GM10248 (cell line): ENCODE measurements around the gene ABHD5.

Experiments
- CTCF ChIA-PET: fragments of 300-600 bp; sonication (Branson Sonifier 250); formaldehyde crosslinking; extraction: SDS; loops from one replicate; lab custom pipeline; 2021; ENCODE audit warnings: antibody characterized with exemption; lab: Yijun Ruan, JAX
- POLR2A ChIA-PET: fragments of 350-650 bp; sonication (Branson Sonifier 250); formaldehyde crosslinking; extraction: SDS; loops from one replicate; lab custom pipeline; 2020; ENCODE audit warnings: antibody characterized with exemption; lab: Yijun Ruan, JAX
- DNase-seq: peaks from one replicate; pipeline ENCODE4 v3.0.0; 2012; ENCODE audit errors: extremely low spot score
- TF ChIP-seq, protein P1 (sequence below): IDR thresholded peaks from 2 replicates; pipeline ENCODE4 v1.5.1; 2012; ENCODE audit warnings: mild to moderate bottlenecking, low read depth; ENCODE audit errors: extremely low read depth, missing control alignments, control extremely low read depth

Gene ABHD5

DNA sequence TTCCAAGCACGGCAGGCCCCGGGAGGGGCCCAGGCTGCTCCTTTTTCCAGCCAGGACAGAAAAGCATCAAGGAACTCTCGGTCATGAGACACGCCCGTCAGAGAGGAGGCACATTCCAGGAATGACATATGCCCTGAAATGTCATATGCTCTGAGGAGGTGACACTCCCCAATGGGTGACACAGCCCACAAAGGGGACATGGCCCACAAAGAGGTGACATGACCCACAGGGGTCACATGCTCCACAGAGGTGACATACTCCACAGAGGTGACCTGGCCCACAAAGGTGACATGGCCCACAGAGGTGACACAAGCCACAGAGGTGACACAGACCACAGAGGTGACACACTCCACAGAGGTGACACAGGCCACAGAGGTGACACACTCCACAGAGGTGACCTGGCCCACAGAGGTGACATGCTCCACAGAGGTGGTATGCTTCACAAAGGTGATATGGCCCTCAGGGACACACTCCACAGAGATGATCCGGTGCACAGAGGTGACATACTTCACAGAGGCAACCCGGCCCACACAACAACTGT, 79.2 kb downstream of the ABHD5 start:
- TF ChIP-seq, protein P1, sequence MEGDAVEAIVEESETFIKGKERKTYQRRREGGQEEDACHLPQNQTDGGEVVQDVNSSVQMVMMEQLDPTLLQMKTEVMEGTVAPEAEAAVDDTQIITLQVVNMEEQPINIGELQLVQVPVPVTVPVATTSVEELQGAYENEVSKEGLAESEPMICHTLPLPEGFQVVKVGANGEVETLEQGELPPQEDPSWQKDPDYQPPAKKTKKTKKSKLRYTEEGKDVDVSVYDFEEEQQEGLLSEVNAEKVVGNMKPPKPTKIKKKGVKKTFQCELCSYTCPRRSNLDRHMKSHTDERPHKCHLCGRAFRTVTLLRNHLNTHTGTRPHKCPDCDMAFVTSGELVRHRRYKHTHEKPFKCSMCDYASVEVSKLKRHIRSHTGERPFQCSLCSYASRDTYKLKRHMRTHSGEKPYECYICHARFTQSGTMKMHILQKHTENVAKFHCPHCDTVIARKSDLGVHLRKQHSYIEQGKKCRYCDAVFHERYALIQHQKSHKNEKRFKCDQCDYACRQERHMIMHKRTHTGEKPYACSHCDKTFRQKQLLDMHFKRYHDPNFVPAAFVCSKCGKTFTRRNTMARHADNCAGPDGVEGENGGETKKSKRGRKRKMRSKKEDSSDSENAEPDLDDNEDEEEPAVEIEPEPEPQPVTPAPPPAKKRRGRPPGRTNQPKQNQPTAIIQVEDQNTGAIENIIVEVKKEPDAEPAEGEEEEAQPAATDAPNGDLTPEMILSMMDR, result no peak

DNA sequence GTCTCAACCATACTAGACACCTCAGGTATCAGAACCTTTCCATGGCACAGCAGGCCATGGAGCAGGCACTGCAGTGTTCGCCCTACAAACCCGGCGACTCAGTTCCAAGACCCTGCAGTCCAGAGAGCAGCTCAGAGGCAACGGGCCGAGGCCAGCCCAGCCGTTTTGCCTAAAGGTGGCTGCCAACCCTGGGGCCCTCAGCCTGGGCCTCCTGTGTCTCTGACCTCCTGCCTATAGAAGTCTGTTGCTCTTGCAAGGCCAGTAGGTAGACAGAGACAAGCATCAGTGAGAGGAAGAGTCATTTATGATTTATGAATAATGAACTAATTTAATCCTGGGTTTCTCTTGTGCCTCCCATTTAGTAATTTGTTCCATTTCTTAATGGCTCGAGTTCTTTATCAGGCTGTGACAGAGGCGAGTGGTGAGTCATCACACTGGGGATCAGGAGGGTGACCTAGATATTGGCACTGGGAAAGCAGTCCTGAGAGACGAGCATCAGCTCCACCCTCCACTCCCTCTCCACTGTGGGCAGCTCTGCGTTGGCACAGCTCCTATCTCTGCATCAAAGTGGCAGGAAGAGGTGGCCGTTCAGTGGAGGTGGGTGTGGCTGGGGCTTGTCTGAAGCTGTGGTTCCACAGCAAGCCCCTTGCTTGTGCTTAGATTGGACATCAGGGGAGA, 79.8 kb downstream of the ABHD5 start:
- POLR2A ChIA-PET, result no interaction called here
- TF ChIP-seq, protein P1, result no peak
- no peak for DNase-seq
- CTCF ChIA-PET, result interaction anchor here (1.2 to 1.4 kb wide), 2 partner anchors 8 to 14 kb away, joined by 3 to 4 read pairs; no protein-coding TSS in a partner anchor

More for the DNA sequence above, 79.2 kb downstream of the ABHD5 start:
- ChIA-PET CTCF (interaction anchor here (0.9 to 2.2 kb wide), 9 partner anchors 10 to 466 kb away, joined by 4 to 17 read pairs (median 9); no protein-coding TSS in a partner anchor), POLR2A (no interaction called here)
- DNase-seq, result no peak

DNA sequence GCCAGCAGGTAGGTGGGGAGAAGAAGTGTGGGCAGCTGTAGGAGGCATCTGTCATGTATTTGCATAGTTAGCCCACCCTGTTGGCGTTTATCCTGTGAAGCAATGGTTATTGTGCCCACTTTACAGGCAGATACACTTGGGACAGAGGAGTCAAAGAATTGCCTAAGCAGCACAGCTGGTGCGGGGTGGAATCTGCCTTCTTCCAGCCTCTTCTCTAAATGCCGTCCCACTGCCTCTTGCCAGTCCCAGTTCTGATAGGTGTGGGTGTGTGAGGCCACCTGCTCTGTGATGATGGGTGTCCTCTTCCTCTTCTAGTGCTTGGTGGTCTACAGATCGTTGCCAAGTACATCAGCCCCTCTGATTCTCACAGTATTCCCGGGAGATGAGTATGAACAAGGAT, 80.9 kb downstream of the ABHD5 start:
- POLR2A ChIA-PET, result no interaction called here
- CTCF ChIA-PET, result interaction anchor here (1.2 to 1.4 kb wide), 2 partner anchors 7 to 13 kb away, joined by 3 to 4 read pairs; no protein-coding TSS in a partner anchor
- no peak for DNase-seq
- TF ChIP-seq, protein P1, result no peak

DNA sequence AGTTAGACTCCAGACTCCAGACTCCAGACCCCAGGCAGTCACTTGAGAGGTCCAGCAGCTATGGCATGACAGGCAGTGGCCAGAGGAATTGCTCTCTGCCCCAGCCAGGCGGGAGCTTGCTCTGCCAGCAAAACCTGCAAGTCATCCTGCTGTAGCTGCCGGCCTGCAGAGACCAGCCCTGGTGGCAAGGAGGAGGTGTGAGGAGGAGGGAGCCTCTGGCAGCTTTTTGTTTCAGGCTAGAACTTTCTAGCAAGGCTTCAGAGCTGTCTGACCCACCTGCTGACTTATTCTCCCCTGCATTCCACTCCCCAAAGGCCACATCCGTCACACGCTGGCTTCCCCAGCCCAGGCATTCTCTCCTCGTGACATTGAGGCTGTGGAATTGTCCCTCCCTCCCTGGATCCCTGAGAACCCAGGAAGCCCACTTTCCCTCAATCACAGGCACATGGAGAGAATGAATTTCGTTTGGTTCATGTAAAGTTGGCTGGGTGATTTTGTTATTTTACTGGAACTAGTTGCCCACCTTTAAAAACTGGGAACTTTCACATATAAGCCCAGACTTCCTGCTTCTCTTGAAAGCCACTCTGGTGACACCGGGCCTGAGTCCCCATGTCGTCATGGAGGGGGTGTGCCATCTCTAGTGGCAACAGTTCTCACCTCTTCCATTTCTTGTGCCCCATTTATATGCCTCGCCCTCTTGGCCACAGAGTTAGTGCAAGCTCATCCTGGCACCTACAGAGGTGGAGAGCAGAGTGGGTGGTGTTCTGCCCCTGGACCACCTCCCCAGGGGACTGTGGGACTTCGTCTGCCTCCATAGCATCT, 82.7 kb downstream of the ABHD5 start:
- CTCF ChIA-PET, result no interaction called here
- POLR2A ChIA-PET, result no interaction called here
- no peak for DNase-seq
- TF ChIP-seq, protein P1, result no peak

DNA sequence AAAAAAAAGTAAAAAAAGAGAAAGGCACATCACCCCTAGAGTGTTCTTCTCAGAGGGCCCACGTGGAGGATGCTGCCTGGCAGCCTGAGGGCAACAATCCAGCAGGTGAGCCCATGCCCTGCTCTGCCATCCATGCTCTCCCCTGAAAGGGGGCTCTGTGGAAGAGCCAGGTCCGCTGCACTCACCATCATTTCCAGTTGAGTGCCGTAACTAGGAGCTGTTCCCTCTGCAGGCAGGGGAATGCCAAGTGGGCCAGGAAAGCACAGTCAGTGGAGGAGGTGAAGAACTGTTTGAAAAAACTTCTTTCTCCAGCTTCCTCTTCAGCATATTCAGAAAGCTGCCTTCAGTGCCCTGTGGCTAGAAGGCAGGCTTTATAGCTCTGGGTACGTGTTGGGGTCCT, 84.1 kb downstream of the ABHD5 start:
- ChIA-PET POLR2A (no interaction called here), CTCF (interaction anchor here (1.2 to 1.5 kb wide), 2 partner anchors 12 to 424 kb away, joined by 3 to 4 read pairs; no protein-coding TSS in a partner anchor)

More for the DNA sequence above, 84.1 kb downstream of the ABHD5 start:
- TF ChIP-seq, protein P1, result no peak
- no peak for DNase-seq
